NT2/D1 (cell line): ENCODE data around the gene CACNB2.

Source experiments
- DNase-seq: peaks from one replicate; pipeline ENCODE4 v3.0.0-alpha.2; 2011; ENCODE audit warnings: low read depth, low spot score
- H3K27me3 ChIP-seq: 2 replicates; pipeline ENCODE4 v1.6.0; 2011; ENCODE audit warnings: mild to moderate bottlenecking; ENCODE audit not compliant: insufficient read length, insufficient read depth
- H3K36me3 ChIP-seq: 2 replicates; pipeline ENCODE4 v1.6.1; 2011; ENCODE audit warnings: mild to moderate bottlenecking, low read length, mixed read lengths; ENCODE audit not compliant: insufficient read depth, insufficient read length
- H3K4me1 ChIP-seq: 2 replicates; pipeline ENCODE4 v1.5.1; 2011; ENCODE audit not compliant: insufficient read depth, insufficient read length
- H3K4me3 ChIP-seq: 2 replicates; pipeline ENCODE4 v1.5.1; 2011; ENCODE audit warnings: low read depth; ENCODE audit not compliant: insufficient read length
- H3K9ac ChIP-seq: 2 replicates; pipeline ENCODE4 v1.6.0; 2011; ENCODE audit warnings: low read depth; ENCODE audit not compliant: insufficient read length
- H3K9me3 ChIP-seq: 2 replicates; pipeline ENCODE4 v1.5.1; 2011; ENCODE audit warnings: mild to moderate bottlenecking, low read length; ENCODE audit not compliant: insufficient read depth
- SUZ12 ChIP-seq: IDR thresholded peaks from 2 replicates; pipeline ENCODE4 v1.6.1; 2011; ENCODE audit not compliant: insufficient read length, insufficient read depth; ENCODE audit errors: extremely low read depth
- YY1 ChIP-seq: IDR thresholded peaks from 2 replicates; pipeline ENCODE4 v1.6.1; 2011; ENCODE audit not compliant: insufficient read length, insufficient read depth
- ZNF274 ChIP-seq: IDR thresholded peaks from 2 replicates; pipeline ENCODE4 v1.6.1; 2011; ENCODE audit warnings: mild to moderate bottlenecking, low read depth, low read length

Gene CACNB2

GRCh38 chr10:18104223-18104872, 35.9 kb upstream of the CACNB2 start:
- Histone ChIP-seq H3K4me1 (no peaks in the 10 kb centered on the region), H3K36me3 (no peaks in the 10 kb centered on the region), H3K9me3 (no peaks in the 10 kb centered on the region), H3K27me3 (no peaks in the 10 kb centered on the region), H3K4me3 (no peak overlapping the region), H3K9ac (no peak overlapping the region)
- DNase-seq, result peak; percentile 8
- TF ChIP-seq YY1, result no peak
- no peak for TF ChIP-seq SUZ12
- no peak for TF ChIP-seq ZNF274

GRCh38 chr10:18109341-18109870, 30.8 kb upstream of the CACNB2 start:
- DNase-seq, result no peak
- no peaks in the 10 kb centered on the region for H3K9me3 ChIP-seq
- no peak overlapping the region for H3K9ac ChIP-seq
- H3K4me1 ChIP-seq, result no peaks in the 10 kb centered on the region
- TF ChIP-seq ZNF274 (no peak), SUZ12 (no peak), YY1 (no peak)
- no peaks in the 10 kb centered on the region for H3K36me3 ChIP-seq
- no peak overlapping the region for H3K4me3 ChIP-seq
- no peaks in the 10 kb centered on the region for H3K27me3 ChIP-seq

GRCh38 chr10:18113881-18114280, 26.3 kb upstream of the CACNB2 start:
- no peak for DNase-seq
- Histone ChIP-seq H3K36me3 (no peaks in the 10 kb centered on the region), H3K4me3 (no peak overlapping the region), H3K27me3 (no peaks in the 10 kb centered on the region), H3K4me1 (no peaks in the 10 kb centered on the region), H3K9ac (no peak overlapping the region), H3K9me3 (no peaks in the 10 kb centered on the region)
- no peak for TF ChIP-seq SUZ12
- TF ChIP-seq ZNF274, result no peak
- no peak for TF ChIP-seq YY1

- no peak for TF ChIP-seq SUZ12
- no peak for TF ChIP-seq YY1
- no peak for TF ChIP-seq ZNF274
- Histone ChIP-seq H3K9me3 (no peaks in the 10 kb centered on the region), H3K27me3 (no peaks in the 10 kb centered on the region), H3K4me1 (no peaks in the 10 kb centered on the region), H3K36me3 (no peaks in the 10 kb centered on the region), H3K4me3 (no peak overlapping the region), H3K9ac (no peak overlapping the region)
- no peak for DNase-seq
These were observed 22.9 kb upstream of the CACNB2 start for GRCh38 chr10:18117276-18117675.

GRCh38 chr10:18122753-18123152, 17.5 kb upstream of the CACNB2 start:
- Histone ChIP-seq H3K4me3 (no peak overlapping the region), H3K27me3 (no peaks in the 10 kb centered on the region), H3K4me1 (no peaks in the 10 kb centered on the region), H3K9ac (no peak overlapping the region), H3K36me3 (no peaks in the 10 kb centered on the region), H3K9me3 (no peaks in the 10 kb centered on the region)
- no peak for DNase-seq
- TF ChIP-seq YY1, result no peak
- TF ChIP-seq SUZ12, result no peak
- TF ChIP-seq ZNF274, result no peak

GRCh38 chr10:18133046-18133445, 7.2 kb upstream of the CACNB2 start:
- H3K36me3 ChIP-seq, result no peaks in the 10 kb centered on the region
- DNase-seq, result no peak
- H3K4me3 ChIP-seq, result no peak overlapping the region
- no peak overlapping the region for H3K9ac ChIP-seq
- no peaks in the 10 kb centered on the region for H3K27me3 ChIP-seq
- no peaks in the 10 kb centered on the region for H3K9me3 ChIP-seq
- TF ChIP-seq ZNF274, result no peak
- TF ChIP-seq SUZ12, result no peak
- no peak for TF ChIP-seq YY1
- no peaks in the 10 kb centered on the region for H3K4me1 ChIP-seq

GRCh38 chr10:18134509-18134908, 5.7 kb upstream of the CACNB2 start:
- DNase-seq, result no peak
- TF ChIP-seq SUZ12 (no peak), YY1 (no peak), ZNF274 (no peak)
- Histone ChIP-seq H3K9ac (no peak overlapping the region), H3K36me3 (no peaks in the 10 kb centered on the region), H3K9me3 (no peaks in the 10 kb centered on the region), H3K4me1 (no peaks in the 10 kb centered on the region), H3K4me3 (no peak overlapping the region), H3K27me3 (peaks cover 2% of the 10 kb centered on the region)

- H3K9me3 ChIP-seq, result no peaks in the 10 kb centered on the region
- H3K4me3 ChIP-seq, result no peak overlapping the region
- no peaks in the 10 kb centered on the region for H3K4me1 ChIP-seq
- H3K27me3 ChIP-seq, result peaks cover 6% of the 10 kb centered on the region
- no peaks in the 10 kb centered on the region for H3K36me3 ChIP-seq
- TF ChIP-seq YY1, result no peak
- no peak for TF ChIP-seq SUZ12
- TF ChIP-seq ZNF274, result no peak
- no peak overlapping the region for H3K9ac ChIP-seq
- no peak for DNase-seq
These were observed 5.3 kb upstream of the CACNB2 start for GRCh38 chr10:18134921-18135320.
